B cell (primary cell): ENCODE data around the gene C4BPB. TPM values are rescaled to one million over a fixed set of nuclear protein-coding genes. Genes with fewer than 3 reads are reported as not detected.
"Not testable (repeated sequence)": the region's sequence is repeated elsewhere in the genome, so short reads cannot be mapped to it uniquely, and the experiment has no call there.

ENCODE experiments used
- ATAC-seq: fragments of 200-7000 bp; cut with Tn5 transposase; one replicate; pipeline ENCODE4 v1.10.0; 2021; ENCODE audit warnings: low read depth, mild to moderate bottlenecking, moderate number of reproducible peaks, moderate library complexity
- CTCF ChIA-PET: fragments of 350-600 bp; sonication (Branson Sonifier 250); formaldehyde crosslinking; loops from one replicate; lab custom pipeline; 2021; ENCODE audit warnings: antibody characterized with exemption, inconsistent platforms; lab: Charles Lee
- POLR2A ChIA-PET: fragments of 350-600 bp; sonication (Branson Sonifier 250); formaldehyde crosslinking; loops from one replicate; lab custom pipeline; 2021; ENCODE audit warnings: antibody characterized with exemption; lab: Charles Lee
- DNase-seq: peaks from one replicate; pipeline ENCODE4 v3.0.0; 2013
- H2AFZ ChIP-seq: 2 replicates; pipeline ENCODE4 v1.6.1; 2012; ENCODE audit warnings: mild to moderate bottlenecking, low read depth, low read length; ENCODE audit not compliant: insufficient read depth, poor library complexity, severe bottlenecking
- H3K27ac ChIP-seq, 2 donors: 1 replicate in 1 of 2; 2 replicates in 1 of 2; pipeline ENCODE4 v1.5.1; 2012 to 2013; ENCODE audit warnings: low read length in 2 of 2, mild to moderate bottlenecking in 2 of 2, moderate library complexity in 1 of 2
- H3K27me3 ChIP-seq, 4 experiments: fragments of 200-600 bp in 1 of 4; sonication (generic) in 1 of 4; replicated peaks in 1 of 4; 1 replicate in 2 of 4; 2 replicates in 2 of 4; pipeline versions ENCODE4 v1.6.1 to v1.7.0; 2013 to 2016; ENCODE audit warnings: low read length in 3 of 4, mild to moderate bottlenecking in 2 of 4, mixed read lengths in 1 of 4, moderate library complexity in 1 of 4; ENCODE audit not compliant: insufficient read depth in 4 of 4, control insufficient read depth in 3 of 4; ENCODE audit errors: control extremely low read depth in 1 of 4
- H3K36me3 ChIP-seq, 2 experiments: replicated peaks in 1 of 2; 1 replicate in 1 of 2; 2 replicates in 1 of 2; pipeline versions ENCODE4 v1.6.1 to v1.7.1; 2013; ENCODE audit warnings: low read length in 1 of 2; ENCODE audit not compliant: insufficient read depth in 2 of 2, control insufficient read depth in 1 of 2; ENCODE audit errors: control extremely low read depth in 1 of 2, extremely low read depth in 1 of 2
- H3K4me1 ChIP-seq, 2 donors: fragments of 200-600 bp in 1 of 2; sonication (generic) in 1 of 2; 1 replicate in 1 of 2; 2 replicates in 1 of 2; pipeline versions ENCODE4 v1.5.1 to v1.6.1; 2013 to 2017; ENCODE audit warnings: low read length in 2 of 2; ENCODE audit not compliant: control insufficient read depth in 2 of 2, insufficient read depth in 2 of 2
- H3K4me2 ChIP-seq: replicated peaks from 2 replicates; pipeline ENCODE3; 2012; ENCODE audit warnings: mild to moderate bottlenecking, low read depth, low read length; ENCODE audit not compliant: poor library complexity, severe bottlenecking
- H3K4me3 ChIP-seq, 5 experiments: fragments of 200-600 bp in 1 of 5; sonication (generic) in 1 of 5; 1 replicate in 3 of 5; 2 replicates in 2 of 5; pipeline versions ENCODE4 v1.5.1 to v1.7.0; 2011 to 2016; ENCODE audit warnings: low read length in 4 of 5, mild to moderate bottlenecking in 4 of 5, low read depth in 2 of 5, control low read depth in 1 of 5, moderate library complexity in 1 of 5; ENCODE audit not compliant: insufficient read depth in 1 of 5; ENCODE audit errors: control extremely low read depth in 1 of 5, extremely low read depth in 1 of 5
- H3K79me2 ChIP-seq: fragments of 200-600 bp; sonication (generic); one replicate; pipeline ENCODE4 v1.6.0; 2016; ENCODE audit warnings: low read length; ENCODE audit not compliant: control insufficient read depth, insufficient read depth
- H3K9ac ChIP-seq: fragments of 200-600 bp; sonication (generic); 2 replicates; pipeline ENCODE4 v1.6.1; 2017; ENCODE audit warnings: mild to moderate bottlenecking, low read length, moderate library complexity
- H3K9me3 ChIP-seq, 3 donors: one replicate each; pipeline versions ENCODE4 v1.6.1 to v1.7.1; 2013; ENCODE audit warnings: low read length in 2 of 3; ENCODE audit not compliant: control insufficient read depth in 2 of 3, insufficient read depth in 1 of 3; ENCODE audit errors: control extremely low read depth in 1 of 3
- H4K20me1 ChIP-seq: 2 replicates; pipeline ENCODE4 v1.6.0; 2012; ENCODE audit warnings: mild to moderate bottlenecking, low read length; ENCODE audit not compliant: insufficient read depth, control insufficient read depth, poor library complexity, severe bottlenecking
- H3K27ac Mint-ChIP-seq: one replicate; pipeline ENCODE4 v1.8.0; 2021; ENCODE audit warnings: mixed read lengths
- H3K27me3 Mint-ChIP-seq: one replicate; pipeline ENCODE4 v1.8.0; 2021; ENCODE audit warnings: mixed read lengths
- H3K4me1 Mint-ChIP-seq: one replicate; pipeline ENCODE4 v1.8.0; 2021; ENCODE audit warnings: mixed read lengths
- H3K4me3 Mint-ChIP-seq: one replicate; pipeline ENCODE4 v1.8.0; 2021; ENCODE audit warnings: mixed read lengths
- H3K9me3 Mint-ChIP-seq: one replicate; pipeline ENCODE4 v1.8.0; 2022; ENCODE audit warnings: mixed read lengths; ENCODE audit not compliant: insufficient read depth
- EZH2 ChIP-seq: IDR thresholded peaks from 2 replicates; pipeline ENCODE4 v1.6.1; 2012; ENCODE audit warnings: borderline replicate concordance, low read depth, mild to moderate bottlenecking, moderate library complexity, low read length; ENCODE audit not compliant: insufficient read depth, poor library complexity, severe bottlenecking
- WGBS: methylation state at CpG from one replicate; pipeline ENCODE4 v1.1.5; 2013; ENCODE audit warnings: missing lambda C conversion rate; ENCODE audit not compliant: insufficient coverage; 5-methylcytosine and 5-hydroxymethylcytosine counted together
- intact Hi-C: fragments of 100-400 bp; cut with micrococcal nuclease; formaldehyde crosslinking; loops from one replicate; pipeline ENCODE4 v1.10.0; 2022
- polyA plus RNA-seq: library from polyadenylated mRNA; depleted of rRNA; stranded (reverse); fragments of >200 nt; gene quantifications from 2 replicates; pipeline ENCODE4 v1.2.3, GENCODE V29; 2012
- total RNA-seq, 2 donors: library from RNA; stranded (reverse); fragments of 120-200 nt in 1 of 2; gene quantifications; 1 replicate in 1 of 2; 2 replicates in 1 of 2; pipeline versions ENCODE4 v1.2.3 to v1.2.4, GENCODE V29; 2013 to 2022
- TF ChIP-seq, protein P1 (sequence below): fragments of 200-600 bp; IDR thresholded peaks from one replicate; pipeline ENCODE4 v1.8.0; 2022; ENCODE audit warnings: antibody characterized with exemption, mild to moderate bottlenecking

C4BPB gene
- total and polyA plus RNA-seq, 2 donors (not counting 1 experiment from before 2014, with no cell fraction given) = 0.34 TPM; not detected in 1

DNA sequence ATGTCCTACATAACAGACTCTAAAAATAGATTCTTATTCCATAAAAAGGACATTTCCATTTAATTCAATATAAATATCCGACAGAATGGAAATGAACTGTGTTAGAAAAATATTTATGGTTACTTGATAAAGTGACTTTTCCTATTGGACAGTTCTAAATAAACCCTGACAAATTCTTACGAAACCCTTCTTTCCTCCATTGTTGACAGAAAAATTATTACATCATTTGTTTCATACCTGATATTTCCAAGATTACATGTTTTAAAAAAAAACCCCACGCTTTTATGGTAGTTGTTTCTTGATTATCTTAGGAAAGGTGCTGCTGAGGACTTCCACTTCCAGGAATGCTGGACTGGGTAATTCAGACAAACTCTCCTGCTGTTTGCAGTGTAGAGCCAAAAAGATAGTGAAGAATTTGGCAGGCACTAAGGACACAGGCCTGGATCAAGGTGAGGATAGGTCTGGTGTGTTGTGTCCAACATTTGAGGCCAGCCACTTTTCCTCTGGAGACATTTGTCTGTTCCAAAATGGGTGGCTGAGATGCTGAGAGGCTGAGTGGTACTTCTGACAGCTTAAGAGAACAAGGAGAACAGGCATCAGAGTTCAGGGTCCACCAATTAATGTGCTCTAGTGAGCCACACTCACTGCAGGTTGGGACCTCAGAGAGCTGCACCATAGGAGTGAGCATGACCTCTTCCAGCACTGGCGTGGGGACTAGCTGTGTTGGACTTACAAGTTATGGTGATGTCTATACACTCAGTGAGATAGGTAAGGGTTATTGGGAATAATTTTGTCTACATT is 49.1 kb upstream of the C4BPB start:
- Histone ChIP-seq H3K4me1 (no peaks in the 10 kb centered on the region), H3K4me3 (no peak overlapping the region), H3K36me3 (no peaks in the 10 kb centered on the region), H3K4me2 (no peak overlapping the region), H3K27me3 (peaks cover 0 to 5% (median 0%) of the 10 kb centered on the region in 4 experiments), H3K27ac (no peak overlapping the region), H3K9me3 (no peaks in the 10 kb centered on the region), H4K20me1 (no peaks in the 10 kb centered on the region), H3K9ac (no peak overlapping the region), H2AFZ (no peak overlapping the region), H3K79me2 (peaks cover under 1% of the 10 kb centered on the region)
- WGBS = 100% methylated on average over 1 of the region's 4 CpGs
- Mint-ChIP-seq H3K4me3 (no peak overlapping the region), H3K27me3 (peaks cover 7% of the 10 kb centered on the region), H3K27ac (no peak overlapping the region), H3K4me1 (no peaks in the 10 kb centered on the region), H3K9me3 (no peaks in the 10 kb centered on the region)
- ChIA-PET POLR2A (no interaction called here), CTCF (interaction anchor here (1.3 to 2.1 kb wide), 2 partner anchors 10 kb away, joined by 3 to 6 read pairs; no protein-coding TSS in a partner anchor)
- DNase-seq (no peak), ATAC-seq (no peak)
- TF ChIP-seq EZH2 = no peak
- TF ChIP-seq, protein P1, sequence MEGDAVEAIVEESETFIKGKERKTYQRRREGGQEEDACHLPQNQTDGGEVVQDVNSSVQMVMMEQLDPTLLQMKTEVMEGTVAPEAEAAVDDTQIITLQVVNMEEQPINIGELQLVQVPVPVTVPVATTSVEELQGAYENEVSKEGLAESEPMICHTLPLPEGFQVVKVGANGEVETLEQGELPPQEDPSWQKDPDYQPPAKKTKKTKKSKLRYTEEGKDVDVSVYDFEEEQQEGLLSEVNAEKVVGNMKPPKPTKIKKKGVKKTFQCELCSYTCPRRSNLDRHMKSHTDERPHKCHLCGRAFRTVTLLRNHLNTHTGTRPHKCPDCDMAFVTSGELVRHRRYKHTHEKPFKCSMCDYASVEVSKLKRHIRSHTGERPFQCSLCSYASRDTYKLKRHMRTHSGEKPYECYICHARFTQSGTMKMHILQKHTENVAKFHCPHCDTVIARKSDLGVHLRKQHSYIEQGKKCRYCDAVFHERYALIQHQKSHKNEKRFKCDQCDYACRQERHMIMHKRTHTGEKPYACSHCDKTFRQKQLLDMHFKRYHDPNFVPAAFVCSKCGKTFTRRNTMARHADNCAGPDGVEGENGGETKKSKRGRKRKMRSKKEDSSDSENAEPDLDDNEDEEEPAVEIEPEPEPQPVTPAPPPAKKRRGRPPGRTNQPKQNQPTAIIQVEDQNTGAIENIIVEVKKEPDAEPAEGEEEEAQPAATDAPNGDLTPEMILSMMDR = no peak
- intact Hi-C loops = no loop called here

DNA sequence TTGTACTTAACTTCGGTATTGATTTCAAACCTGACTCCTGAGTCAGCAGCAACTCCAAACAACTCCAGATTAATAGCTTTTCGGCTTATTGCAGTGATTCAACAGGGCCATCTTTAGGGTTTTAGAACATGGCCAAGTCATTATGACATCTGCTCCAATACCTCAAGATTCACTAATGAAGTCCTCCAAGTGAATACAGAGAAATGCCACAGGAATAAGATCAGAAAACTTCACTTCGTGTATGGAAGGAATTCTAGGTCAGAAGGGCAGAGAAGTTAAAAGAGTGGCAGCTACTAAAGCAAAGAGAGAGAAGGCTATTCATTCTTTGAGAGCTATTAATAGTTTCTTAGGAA is 48.5 kb upstream of the C4BPB start:
- peaks cover 0 to under 1% of the 10 kb centered on the region in 2 experiments for H3K36me3 ChIP-seq
- TF ChIP-seq EZH2 = no peak
- TF ChIP-seq, protein P1 = no peak
- H3K9me3 Mint-ChIP-seq = no peaks in the 10 kb centered on the region
- no peaks in the 10 kb centered on the region for H3K4me1 ChIP-seq
- no peak overlapping the region for H3K4me3 Mint-ChIP-seq
- ChIA-PET CTCF (interaction anchor here (1.3 to 2.1 kb wide), 2 partner anchors 9 to 10 kb away, joined by 3 to 6 read pairs; no protein-coding TSS in a partner anchor), POLR2A (no interaction called here)
- peaks cover 6% of the 10 kb centered on the region for H3K79me2 ChIP-seq
- no peak for DNase-seq
- whole genome bisulfite sequencing = 91% methylated on average over 1 of the region's 3 CpGs
- intact Hi-C loops = no loop called here
- peaks cover 2% of the 10 kb centered on the region for H3K27me3 Mint-ChIP-seq
- H3K27ac ChIP-seq = no peak overlapping the region
- H3K9ac ChIP-seq = no peak overlapping the region
- H3K27ac Mint-ChIP-seq = no peak overlapping the region
- H2AFZ ChIP-seq = no peak overlapping the region
- peaks cover 0 to 5% (median 0%) of the 10 kb centered on the region in 4 experiments for H3K27me3 ChIP-seq
- no peak overlapping the region for H3K4me3 ChIP-seq
- H3K9me3 ChIP-seq = no peaks in the 10 kb centered on the region
- ATAC-seq = no peak
- no peak overlapping the region for H3K4me2 ChIP-seq
- peaks cover 3% of the 10 kb centered on the region for H3K4me1 Mint-ChIP-seq
- H4K20me1 ChIP-seq = no peaks in the 10 kb centered on the region

DNA sequence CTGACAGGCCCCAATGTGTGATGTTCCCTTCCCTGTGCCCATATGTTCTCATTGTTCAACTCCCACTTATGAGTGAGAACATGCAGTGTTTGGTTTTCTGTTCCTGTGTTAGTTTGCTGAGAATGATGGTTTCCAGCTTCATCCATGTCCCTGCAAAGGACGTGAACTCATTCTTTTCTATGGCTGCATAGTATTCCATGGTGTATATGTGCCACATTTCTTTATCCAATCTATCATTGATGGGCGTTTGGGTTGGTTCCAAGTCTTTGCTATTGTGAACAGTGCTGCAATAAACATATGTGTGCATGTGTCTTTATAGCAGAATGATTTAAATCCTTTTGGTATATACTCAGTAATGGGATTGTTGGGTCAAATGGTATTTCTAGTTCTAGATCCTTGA is 47.3 kb upstream of the C4BPB start:
- H3K4me2 ChIP-seq, H3K27me3 ChIP-seq, H3K9ac ChIP-seq, H3K9me3 ChIP-seq, H3K9me3 Mint-ChIP-seq, ATAC-seq, H3K36me3 ChIP-seq, H3K4me1 ChIP-seq, H3K27ac Mint-ChIP-seq, H3K4me3 Mint-ChIP-seq, DNase-seq, H2AFZ ChIP-seq, H4K20me1 ChIP-seq, H3K27ac ChIP-seq, H3K4me3 ChIP-seq, H3K27me3 Mint-ChIP-seq, intact Hi-C loops: not testable (repeated sequence)
- WGBS = no CpG with 5 or more reads among the region's 2 CpGs
- peaks cover 19% of the 10 kb centered on the region for H3K79me2 ChIP-seq
- POLR2A ChIA-PET = interaction anchor here (0.6 kb wide), 1 partner anchor 24 kb away, joined by 4 read pairs; no protein-coding TSS in a partner anchor
- peaks cover 10% of the 10 kb centered on the region for H3K4me1 Mint-ChIP-seq
- CTCF ChIA-PET = interaction anchor here (0.7 kb wide), 1 partner anchor 380 kb away, joined by 3 read pairs; no protein-coding TSS in a partner anchor
